Mucosa of descending colon (tissue), 3 donors: ENCODE data around the gene SEMA3C. TPM values are rescaled to one million over a fixed set of nuclear protein-coding genes. Genes with fewer than 3 reads are reported as not detected.
"Not testable (repeated sequence)": the region's sequence is repeated elsewhere in the genome, so short reads cannot be mapped to it uniquely, and the experiment has no call there.

Experiments used
- ATAC-seq: fragments of 200-7000 bp; cut with Tn5 transposase; one replicate; pipeline ENCODE4 v1.9.1; 2020; ENCODE audit warnings: mild to moderate bottlenecking, moderate library complexity
- DNase-seq, 3 donors: peaks; one replicate each; pipeline ENCODE4 v3.0.0-alpha.2; 2020
- H3K36me3 ChIP-seq: fragments of 200-600 bp; one replicate; pipeline ENCODE4 v1.8.0; 2021; ENCODE audit warnings: low read depth, mild to moderate bottlenecking
- H3K4me1 ChIP-seq: fragments of 200-600 bp; one replicate; pipeline ENCODE4 v1.8.0; 2021; ENCODE audit warnings: low read depth, mild to moderate bottlenecking
- H3K4me3 ChIP-seq: fragments of 200-600 bp; one replicate; pipeline ENCODE4 v1.8.0; 2021; ENCODE audit warnings: mild to moderate bottlenecking
- H3K9me3 ChIP-seq: fragments of 200-600 bp; one replicate; pipeline ENCODE4 v1.8.0; 2021; ENCODE audit warnings: mild to moderate bottlenecking
- CTCF ChIP-seq: fragments of 200-600 bp; IDR thresholded peaks from one replicate; pipeline ENCODE4 v1.8.0; 2022; ENCODE audit warnings: antibody characterized with exemption, mild to moderate bottlenecking
- intact Hi-C, 2 donors: fragments of 100-400 bp; cut with DNase I in 1 of 2; cut with micrococcal nuclease in 1 of 2; formaldehyde crosslinking; loops; one replicate each; pipeline versions ENCODE4 v1.11.0 to v1.11.1; 2022; cut with DNase I, micrococcal nuclease
- total RNA-seq, 3 donors: library from RNA; stranded (reverse); fragmentation: NEBNext Ultra II Directional in 2 of 3; extraction: Animal tissue kit (Norgen Biotek cat#: 25700) in 2 of 3; gene quantifications; one replicate each; pipeline versions ENCODE4 v1.2.1 to v1.2.4, GENCODE V29; 2021 to 2023
- donor health status: DM: no; HTN: no; CAD: no; lungs with moderate emphysema.
- donor health status: DM: no; HTN: no; CAD: no.
- donor health status: DM: no; HTN: yes; CAD: no.

SEMA3C gene
- total RNA-seq, 3 donors from 2014 or later: 72.4 to 150 (median 83.7) TPM

- ATAC-seq: no peak
- no peak for DNase-seq
- intact Hi-C loops: no loop called here
- H3K36me3 ChIP-seq: no peaks in the 10 kb centered on the region
- no peaks in the 10 kb centered on the region for H3K9me3 ChIP-seq
- no peaks in the 10 kb centered on the region for H3K4me1 ChIP-seq
- no peak overlapping the region for H3K4me3 ChIP-seq
- no peak for TF ChIP-seq CTCF
Observed at GRCh38 chr7:80935991-80936780, 17.3 kb upstream of the SEMA3C start.

GRCh38 chr7:80934321-80934720 lies 15.5 kb upstream of the SEMA3C start:
- Histone ChIP-seq H3K4me3 (no peak overlapping the region), H3K4me1 (no peaks in the 10 kb centered on the region), H3K36me3 (no peaks in the 10 kb centered on the region), H3K9me3 (no peaks in the 10 kb centered on the region)
- no peak for TF ChIP-seq CTCF
- intact Hi-C loops: no loop called here
- DNase-seq (no peak), ATAC-seq (no peak)

GRCh38 chr7:80932536-80932935 lies 13.7 kb upstream of the SEMA3C start:
- no peak for DNase-seq
- intact Hi-C loops: no loop called here
- Histone ChIP-seq H3K4me3 (no peak overlapping the region), H3K9me3 (no peaks in the 10 kb centered on the region), H3K4me1 (no peaks in the 10 kb centered on the region), H3K36me3 (no peaks in the 10 kb centered on the region)
- ATAC-seq: no peak
- no peak for TF ChIP-seq CTCF

- Histone ChIP-seq H3K4me3 (no peak overlapping the region), H3K36me3 (no peaks in the 10 kb centered on the region), H3K4me1 (no peaks in the 10 kb centered on the region), H3K9me3 (no peaks in the 10 kb centered on the region)
- TF ChIP-seq CTCF: no peak
- DNase-seq: no peak
- intact Hi-C loops: no loop called here
- ATAC-seq: no peak
Observed at GRCh38 chr7:80929619-80930018, 10.8 kb upstream of the SEMA3C start.

- H3K9me3 ChIP-seq, DNase-seq, H3K36me3 ChIP-seq, intact Hi-C loops, H3K4me1 ChIP-seq, ATAC-seq, H3K4me3 ChIP-seq: not testable (repeated sequence)
Observed at GRCh38 chr7:80926955-80927354, 8.1 kb upstream of the SEMA3C start.

- H3K36me3 ChIP-seq: no peaks in the 10 kb centered on the region
- H3K4me1 ChIP-seq: no peaks in the 10 kb centered on the region
- no peaks in the 10 kb centered on the region for H3K9me3 ChIP-seq
- no peak for TF ChIP-seq CTCF
- intact Hi-C loops: no loop called here
- DNase-seq (peak in 1 of 3 donors; percentile 27), ATAC-seq (peak; percentile 60)
- H3K4me3 ChIP-seq: no peak overlapping the region
Observed at GRCh38 chr7:80924090-80924489, 5.2 kb upstream of the SEMA3C start.
